Measurements from ENCODE around the gene EIF5AL1.

- TF ChIP-seq POLR2A (IDR thresholded peaks at IDR 0.05), result no peak
- TF ChIP-seq POLR2AphosphoS5 (IDR thresholded peaks at IDR 0.05), result no peak
- TF ChIP-seq CTCF (IDR thresholded peaks at IDR 0.05), result no peak
- TF ChIP-seq EP300 (IDR thresholded peaks at IDR 0.05), result no peak
Observed at GRCh38 chr10:79496896-79497295, 15.4 kb upstream of the EIF5AL1 start.

Measured in suprapubic skin (tissue), 4 donors.